GM13976 (cell line): ENCODE data around the gene PGP.

Experiments used
- DNase-seq: peaks from one replicate; pipeline ENCODE4 v3.0.0; 2012; ENCODE audit warnings: low spot score
- in situ Hi-C: fragments of 300-500 bp; cut with MboI; formaldehyde crosslinking; loops from one replicate; pipeline ENCODE4 v1.12.0; 2022; ENCODE audit warnings: low sequenced_read_pairs, mixed read lengths, inconsistent platforms; ENCODE audit not compliant: unreplicated experiment
- TF ChIP-seq, protein P1 (sequence below): IDR thresholded peaks from 2 replicates; pipeline ENCODE4 v1.5.1; 2012; ENCODE audit warnings: borderline replicate concordance, mild to moderate bottlenecking; ENCODE audit not compliant: insufficient read depth; ENCODE audit errors: extremely low read depth, missing control alignments, control extremely low read depth

Gene PGP

DNA sequence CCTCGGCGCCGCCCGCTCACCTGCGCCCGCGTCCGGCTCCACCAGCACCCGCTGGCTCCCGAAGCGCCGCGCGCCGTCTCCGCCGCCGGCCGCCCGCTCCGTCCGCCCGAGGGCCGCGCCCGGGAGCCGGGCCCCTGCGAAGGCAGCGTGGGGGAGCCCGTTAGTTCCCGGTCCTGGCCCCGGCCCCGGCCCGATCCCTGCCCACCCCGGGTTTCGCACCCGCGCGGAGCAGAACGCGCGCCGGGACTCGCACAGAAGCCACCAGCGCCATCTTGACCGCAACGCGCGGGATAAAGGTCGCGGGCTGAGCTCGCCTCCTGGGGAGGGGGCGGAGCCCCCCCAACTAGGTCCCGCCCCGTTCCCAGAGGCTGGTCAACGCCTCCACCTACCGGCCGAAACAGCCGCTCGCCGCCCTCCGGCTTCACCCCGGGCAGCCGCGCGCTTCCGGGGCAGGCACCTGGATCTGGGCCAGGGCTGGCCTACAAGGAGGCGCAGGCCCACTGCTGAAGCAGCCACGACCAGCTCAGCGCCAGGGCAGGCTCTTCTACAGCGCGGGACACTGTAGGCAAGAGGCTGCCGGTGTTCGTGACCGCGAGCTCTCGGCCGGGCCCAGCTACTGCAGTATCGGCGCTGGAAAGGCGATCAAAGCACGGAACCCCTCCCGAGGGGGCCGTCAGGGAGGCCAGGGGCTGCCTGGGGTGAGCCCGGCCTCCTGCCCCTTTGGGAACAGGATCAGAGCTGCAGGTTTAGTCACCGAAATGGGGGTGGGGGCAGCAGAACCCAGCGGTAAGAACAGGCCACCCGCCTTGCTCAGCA lies 36.9 kb upstream of the PGP start, which contains the start of gene ECI1:
ECI1 (minus strand) TSS at position 292 of the 816 bp plus-strand sequence; CDS start at position 271, 21 bp downstream.
- TF ChIP-seq, protein P1, sequence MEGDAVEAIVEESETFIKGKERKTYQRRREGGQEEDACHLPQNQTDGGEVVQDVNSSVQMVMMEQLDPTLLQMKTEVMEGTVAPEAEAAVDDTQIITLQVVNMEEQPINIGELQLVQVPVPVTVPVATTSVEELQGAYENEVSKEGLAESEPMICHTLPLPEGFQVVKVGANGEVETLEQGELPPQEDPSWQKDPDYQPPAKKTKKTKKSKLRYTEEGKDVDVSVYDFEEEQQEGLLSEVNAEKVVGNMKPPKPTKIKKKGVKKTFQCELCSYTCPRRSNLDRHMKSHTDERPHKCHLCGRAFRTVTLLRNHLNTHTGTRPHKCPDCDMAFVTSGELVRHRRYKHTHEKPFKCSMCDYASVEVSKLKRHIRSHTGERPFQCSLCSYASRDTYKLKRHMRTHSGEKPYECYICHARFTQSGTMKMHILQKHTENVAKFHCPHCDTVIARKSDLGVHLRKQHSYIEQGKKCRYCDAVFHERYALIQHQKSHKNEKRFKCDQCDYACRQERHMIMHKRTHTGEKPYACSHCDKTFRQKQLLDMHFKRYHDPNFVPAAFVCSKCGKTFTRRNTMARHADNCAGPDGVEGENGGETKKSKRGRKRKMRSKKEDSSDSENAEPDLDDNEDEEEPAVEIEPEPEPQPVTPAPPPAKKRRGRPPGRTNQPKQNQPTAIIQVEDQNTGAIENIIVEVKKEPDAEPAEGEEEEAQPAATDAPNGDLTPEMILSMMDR: peak; percentile 87
- peak; percentile 100 for DNase-seq
- in situ Hi-C loops: no loop called here

DNA sequence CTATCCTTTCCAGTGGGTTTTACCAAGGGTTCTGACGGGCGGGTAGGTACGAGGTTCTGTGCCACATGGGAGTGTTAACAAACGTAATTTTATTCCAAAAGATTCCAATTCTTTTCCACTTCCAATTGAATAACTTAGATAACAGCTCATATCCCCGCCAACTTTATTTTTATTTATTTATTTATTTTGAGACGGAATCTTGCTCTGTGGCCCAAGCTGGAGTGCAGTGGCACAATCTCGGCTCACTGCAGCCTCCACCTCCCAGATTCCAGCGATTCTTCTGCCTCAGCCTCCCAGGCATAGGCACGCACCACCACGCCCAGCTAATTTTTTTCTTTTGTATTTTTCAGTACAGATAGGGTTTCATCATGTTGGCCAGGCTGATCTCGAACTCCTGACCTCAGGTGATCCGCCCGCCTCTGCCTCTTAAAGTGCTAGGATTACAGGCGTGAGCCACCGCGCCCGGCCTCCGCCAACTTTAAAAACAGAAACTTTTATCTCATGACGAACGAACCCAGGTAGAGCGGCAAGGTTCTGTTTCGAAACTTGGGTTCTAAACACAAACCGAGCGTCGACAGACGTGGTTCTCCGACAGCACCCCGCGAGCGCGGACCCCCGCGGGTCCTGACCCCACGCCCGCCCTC lies 36.1 kb upstream of the PGP start:
- in situ Hi-C loops: no loop called here
- DNase-seq: no peak
- TF ChIP-seq, protein P1: no peak

DNA sequence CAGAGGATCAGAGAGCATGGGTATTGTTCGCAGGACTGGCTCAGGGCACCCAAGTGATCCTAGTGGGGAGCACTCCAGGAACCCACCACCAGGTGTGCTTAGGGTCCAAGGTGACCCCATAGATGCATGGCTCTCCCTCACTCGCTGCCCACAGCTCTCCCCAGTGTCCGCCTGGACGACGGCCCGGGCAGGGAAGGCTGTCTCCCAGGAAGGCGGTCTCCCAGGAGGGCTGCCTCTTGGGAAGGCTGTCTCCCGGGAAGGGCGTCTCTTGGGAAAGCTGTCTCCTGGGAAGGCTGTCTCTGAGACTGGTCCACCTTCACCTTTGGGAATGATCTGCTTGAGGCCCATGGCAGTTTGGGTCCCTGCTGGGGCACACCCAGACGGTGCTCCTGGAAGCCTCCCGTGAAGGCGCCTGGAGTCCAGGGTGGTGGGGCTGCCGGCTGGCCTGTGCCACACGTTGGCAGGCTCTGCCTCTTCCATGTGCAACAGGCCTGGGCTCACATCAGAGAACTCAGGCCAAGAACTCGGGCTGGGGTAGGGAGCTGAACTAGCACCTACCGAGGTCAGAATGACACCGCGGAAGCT lies 31.8 kb upstream of the PGP start:
- in situ Hi-C loops: no loop called here
- no peak for DNase-seq
- TF ChIP-seq, protein P1: no peak

DNA sequence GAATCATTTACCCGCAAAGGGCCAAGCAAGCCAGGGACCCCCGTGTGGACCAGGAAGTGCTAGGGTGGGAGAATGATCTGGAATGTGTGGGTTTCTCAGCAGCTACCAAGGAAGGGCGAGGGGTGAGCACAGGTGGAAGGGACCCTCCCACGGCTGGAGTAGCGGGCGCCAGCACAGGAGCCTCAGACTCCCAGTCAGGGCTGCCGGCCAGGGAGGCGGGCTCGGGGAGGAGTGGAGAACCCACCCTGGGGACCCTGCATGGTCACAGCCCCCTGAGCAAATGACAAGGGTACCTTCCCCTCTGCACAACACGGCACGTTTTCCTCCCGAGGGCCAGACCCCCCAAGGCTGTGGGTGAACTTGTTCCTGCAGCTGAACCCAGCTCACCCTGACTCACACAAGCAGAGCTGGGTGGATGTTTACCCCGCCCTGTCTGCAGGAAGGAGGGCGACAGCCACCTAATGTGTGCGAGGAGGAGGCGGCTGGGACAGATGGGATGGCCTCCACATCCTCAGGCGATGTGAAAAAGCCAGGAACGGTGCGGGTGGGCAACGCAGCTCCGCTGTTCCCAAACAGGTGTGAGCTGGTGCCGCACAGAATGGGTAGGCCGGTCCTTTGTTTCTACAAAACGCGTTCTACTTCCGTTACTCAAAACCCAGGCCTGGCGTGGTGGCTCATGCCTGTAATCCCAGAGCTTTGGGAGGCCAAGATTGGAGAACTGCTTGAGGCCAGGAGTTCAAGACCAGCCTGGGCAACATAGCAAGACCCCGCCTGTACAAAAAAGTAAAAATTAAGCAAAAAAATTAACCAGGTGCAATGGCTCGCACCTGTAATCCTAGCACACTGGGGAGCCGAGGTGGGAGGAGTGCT lies 30.5 kb upstream of the PGP start:
- TF ChIP-seq, protein P1: no peak
- DNase-seq: no peak
- in situ Hi-C loops: no loop called here

DNA sequence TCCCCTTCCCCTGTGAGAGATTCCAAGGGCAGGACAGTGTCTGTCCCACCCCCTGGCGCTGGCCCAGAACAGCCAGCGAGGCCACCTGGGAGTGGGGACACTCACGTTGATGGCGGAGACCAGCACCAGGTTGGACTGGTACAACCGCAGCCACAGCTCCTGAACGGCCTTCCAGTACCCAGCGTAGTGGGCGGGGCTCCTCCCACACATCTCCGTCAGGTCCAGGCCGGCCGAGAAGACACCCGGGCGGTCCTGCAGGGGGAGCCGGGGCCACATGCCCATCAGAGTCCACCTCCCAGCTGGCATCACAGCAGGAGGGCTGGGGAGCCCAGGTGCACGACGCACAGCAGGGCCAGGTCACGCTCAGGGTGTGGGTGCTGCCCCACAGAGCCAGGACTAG lies 29.7 kb upstream of the PGP start:
- in situ Hi-C loops: no loop called here
- TF ChIP-seq, protein P1: no peak
- DNase-seq: no peak

DNA sequence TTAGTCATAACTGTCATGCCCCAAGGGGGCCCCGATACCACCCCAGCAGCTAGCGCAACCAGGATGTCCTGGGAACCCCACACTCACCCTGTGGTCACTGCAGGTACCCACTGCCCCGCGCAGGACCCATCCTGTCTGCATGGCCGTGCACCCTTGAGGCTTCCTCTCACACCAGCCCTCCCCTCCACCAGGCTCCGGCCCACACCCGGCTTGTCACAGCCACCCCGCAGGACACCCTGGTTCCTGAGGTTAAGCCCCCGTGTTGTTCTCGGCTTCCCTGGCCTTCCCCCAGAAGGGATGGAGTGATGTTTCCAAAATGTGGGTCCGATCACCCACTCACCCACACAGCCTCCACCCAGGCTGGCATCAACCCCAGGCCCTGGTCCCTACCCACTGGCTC lies 29.1 kb upstream of the PGP start:
- no peak for DNase-seq
- TF ChIP-seq, protein P1: no peak
- in situ Hi-C loops: no loop called here
